Large intestine (tissue), 3 donors: ENCODE data around the gene HOXC10. TPM values are rescaled to one million over a fixed set of nuclear protein-coding genes. Genes with fewer than 3 reads are reported as not detected.

Source experiments
- DNase-seq, 2 donors: peaks; one replicate each; pipeline versions ENCODE4 v3.0.0 to v3.0.0-alpha.2; 2013
- H3K27ac ChIP-seq: one replicate; pipeline ENCODE4 v1.5.1; 2013; ENCODE audit warnings: low read length
- H3K27me3 ChIP-seq: 2 replicates; pipeline ENCODE4 v1.6.1; 2013; ENCODE audit warnings: low read length; ENCODE audit not compliant: control insufficient read depth, insufficient read depth
- H3K36me3 ChIP-seq: 2 replicates; pipeline ENCODE4 v1.6.1; 2013; ENCODE audit warnings: low read length; ENCODE audit not compliant: control insufficient read depth, insufficient read depth
- H3K4me1 ChIP-seq: one replicate; pipeline ENCODE4 v1.6.1; 2013; ENCODE audit warnings: low read length; ENCODE audit not compliant: control insufficient read depth, insufficient read depth
- H3K4me3 ChIP-seq: one replicate; pipeline ENCODE4 v1.5.1; 2013; ENCODE audit warnings: low read length
- H3K9me3 ChIP-seq: one replicate; pipeline ENCODE4 v1.6.1; 2013; ENCODE audit warnings: mild to moderate bottlenecking, low read depth, low read length, moderate library complexity; ENCODE audit not compliant: control insufficient read depth
- WGBS: methylation state at CpG from one replicate; pipeline ENCODE4 v1.1.5; 2013; ENCODE audit warnings: low lambda C conversion rate; ENCODE audit not compliant: insufficient coverage; 5-methylcytosine and 5-hydroxymethylcytosine counted together
- polyA plus RNA-seq: library from polyadenylated mRNA; unstranded; fragments of 120-200 nt; gene quantifications from one replicate; pipeline ENCODE4 v1.2.1, GENCODE V29; 2013

HOXC10 gene
- polyA plus RNA-seq, 1 donor = 0.19 TPM

GRCh38 chr12:54027442-54027786, 42.5 kb downstream of the HOXC10 start:
- DNase-seq = no peak
- Histone ChIP-seq H3K4me3 (no peak overlapping the region), H3K27me3 (peaks cover 62% of the 10 kb centered on the region), H3K9me3 (peaks cover 12% of the 10 kb centered on the region), H3K4me1 (peaks cover 57% of the 10 kb centered on the region), H3K36me3 (peaks cover 10% of the 10 kb centered on the region), H3K27ac (peak overlapping the region; percentile 58)
- 41% methylated on average over 2 of the region's 3 CpGs for WGBS

- Histone ChIP-seq H3K9me3 (peaks cover 14% of the 10 kb centered on the region), H3K4me3 (peak within 1 kb of the TSS; percentile 44), H3K36me3 (peaks cover 10% of the 10 kb centered on the region), H3K27me3 (peaks cover 65% of the 10 kb centered on the region), H3K27ac (peak within 1 kb of the TSS; percentile 58), H3K4me1 (peaks cover 57% of the 10 kb centered on the region)
- DNase-seq = peak in 1 of 2 donors; percentile 83
- no CpG with 5 or more reads among the region's 36 CpGs for WGBS
These were observed 43.6 kb downstream of the HOXC10 start, which contains the start of gene HOXC6 for GRCh38 chr12:54028314-54029201. Gene HOXC6, plus strand, starts transcription at chr12:54028440. Its CDS starts 82 bp downstream, at chr12:54028522.

DNA sequence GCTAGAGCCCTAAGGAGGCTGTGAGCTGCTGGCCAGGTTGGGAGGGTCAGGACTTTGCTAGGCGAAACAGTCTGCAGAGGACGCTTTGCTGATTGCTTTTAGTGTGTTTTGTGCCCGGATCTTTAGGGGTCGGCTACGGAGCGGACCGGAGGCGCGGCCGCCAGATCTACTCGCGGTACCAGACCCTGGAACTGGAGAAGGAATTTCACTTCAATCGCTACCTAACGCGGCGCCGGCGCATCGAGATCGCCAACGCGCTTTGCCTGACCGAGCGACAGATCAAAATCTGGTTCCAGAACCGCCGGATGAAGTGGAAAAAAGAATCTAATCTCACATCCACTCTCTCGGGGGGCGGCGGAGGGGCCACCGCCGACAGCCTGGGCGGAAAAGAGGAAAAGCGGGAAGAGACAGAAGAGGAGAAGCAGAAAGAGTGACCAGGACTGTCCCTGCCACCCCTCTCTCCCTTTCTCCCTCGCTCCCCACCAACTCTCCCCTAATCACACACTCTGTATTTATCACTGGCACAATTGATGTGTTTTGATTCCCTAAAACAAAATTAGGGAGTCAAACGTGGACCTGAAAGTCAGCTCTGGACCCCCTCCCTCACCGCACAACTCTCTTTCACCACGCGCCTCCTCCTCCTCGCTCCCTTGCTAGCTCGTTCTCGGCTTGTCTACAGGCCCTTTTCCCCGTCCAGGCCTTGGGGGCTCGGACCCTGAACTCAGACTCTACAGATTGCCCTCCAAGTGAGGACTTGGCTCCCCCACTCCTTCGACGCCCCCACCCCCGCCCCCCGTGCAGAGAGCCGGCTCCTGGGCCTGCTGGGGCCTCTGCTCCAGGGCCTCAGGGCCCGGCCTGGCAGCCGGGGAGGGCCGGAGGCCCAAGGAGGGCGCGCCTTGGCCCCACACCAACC, 44.8 kb downstream of the HOXC10 start:
- H3K36me3 ChIP-seq = peaks cover 10% of the 10 kb centered on the region
- H3K9me3 ChIP-seq = peaks cover 20% of the 10 kb centered on the region
- H3K4me1 ChIP-seq = peaks cover 63% of the 10 kb centered on the region
- H3K4me3 ChIP-seq = peak overlapping the region; percentile 44
- DNase-seq = no peak
- peaks cover 65% of the 10 kb centered on the region for H3K27me3 ChIP-seq
- H3K27ac ChIP-seq = peak overlapping the region; percentile 72
- WGBS = 100% methylated on average over 5 of the region's 53 CpGs

GRCh38 chr12:54030442-54030801, 45.5 kb downstream of the HOXC10 start:
- 68% methylated on average over 6 of the region's 7 CpGs for WGBS
- no peak for DNase-seq
- Histone ChIP-seq H3K9me3 (peaks cover 20% of the 10 kb centered on the region), H3K27me3 (peaks cover 66% of the 10 kb centered on the region), H3K4me3 (peak overlapping the region; percentile 44), H3K27ac (peak overlapping the region; percentile 72), H3K4me1 (peaks cover 57% of the 10 kb centered on the region), H3K36me3 (peaks cover 10% of the 10 kb centered on the region)

GRCh38 chr12:54030889-54031471, 46.0 kb downstream of the HOXC10 start:
- 80% methylated on average over 1 of the region's 46 CpGs for WGBS
- peak overlapping the region; percentile 72 for H3K27ac ChIP-seq
- no peak for DNase-seq
- peaks cover 10% of the 10 kb centered on the region for H3K36me3 ChIP-seq
- H3K4me3 ChIP-seq = peak overlapping the region; percentile 17
- H3K4me1 ChIP-seq = peaks cover 52% of the 10 kb centered on the region
- peaks cover 20% of the 10 kb centered on the region for H3K9me3 ChIP-seq
- peaks cover 67% of the 10 kb centered on the region for H3K27me3 ChIP-seq

DNA sequence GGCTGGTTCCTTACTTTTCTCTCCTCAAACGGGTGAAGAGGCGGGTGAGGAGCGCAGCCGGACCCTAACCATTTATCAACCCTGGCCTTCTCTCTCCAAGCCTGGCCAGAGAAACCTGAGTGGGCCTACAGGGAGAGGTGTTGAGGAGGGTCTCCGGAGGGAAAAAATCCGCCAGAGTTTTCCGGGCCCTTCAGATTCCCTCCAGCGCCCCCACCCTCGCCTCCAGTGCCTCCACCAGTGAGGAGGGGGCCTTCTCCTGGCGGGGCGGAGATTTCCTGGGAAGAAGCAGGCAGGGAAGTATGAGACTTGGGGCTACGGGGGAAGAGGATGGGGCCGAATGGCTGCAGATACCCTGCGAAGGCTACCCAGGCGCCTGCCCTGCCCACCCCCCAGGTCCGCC, 46.5 kb downstream of the HOXC10 start:
- DNase-seq = no peak
- Histone ChIP-seq H3K36me3 (peaks cover 10% of the 10 kb centered on the region), H3K27ac (peak overlapping the region; percentile 72), H3K27me3 (peaks cover 66% of the 10 kb centered on the region), H3K4me1 (peaks cover 47% of the 10 kb centered on the region), H3K9me3 (peaks cover 20% of the 10 kb centered on the region), H3K4me3 (no peak overlapping the region)
- no CpG with 5 or more reads among the region's 16 CpGs for WGBS

DNA sequence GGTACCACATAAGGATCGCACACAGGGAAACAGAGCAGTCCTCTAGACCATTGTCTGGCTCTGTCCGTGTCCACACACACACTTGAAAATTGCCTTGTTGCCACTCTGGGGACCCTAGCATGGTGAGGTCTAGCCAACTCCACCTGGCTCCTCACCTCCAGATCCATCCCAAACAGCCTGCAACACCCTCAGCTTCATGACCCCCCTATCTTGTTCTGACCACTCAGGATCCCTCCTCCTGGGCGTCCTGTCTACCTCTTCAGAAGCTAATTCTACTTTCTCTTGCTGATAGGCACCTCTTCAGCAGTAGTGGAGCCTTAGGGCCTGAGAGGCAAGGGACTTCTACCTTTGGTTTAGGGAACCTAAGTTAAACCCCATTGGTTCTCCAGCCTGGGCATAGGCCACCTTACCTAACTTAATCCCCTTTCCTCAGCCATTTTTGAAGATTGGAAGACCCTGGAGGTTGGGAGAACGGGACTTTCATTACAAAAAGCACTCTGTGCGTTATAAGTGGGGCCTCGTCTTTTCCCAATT, 47.2 kb downstream of the HOXC10 start:
- peaks cover 71% of the 10 kb centered on the region for H3K27me3 ChIP-seq
- peak overlapping the region; percentile 72 for H3K27ac ChIP-seq
- no peak for DNase-seq
- peaks cover 10% of the 10 kb centered on the region for H3K36me3 ChIP-seq
- H3K9me3 ChIP-seq = peaks cover 20% of the 10 kb centered on the region
- peaks cover 45% of the 10 kb centered on the region for H3K4me1 ChIP-seq
- H3K4me3 ChIP-seq = no peak overlapping the region
- WGBS = no CpG with 5 or more reads among the region's 6 CpGs

GRCh38 chr12:54032627-54033100, 47.7 kb downstream of the HOXC10 start, which contains the start of gene HOXC5:
Gene HOXC5, plus strand, starts transcription at chr12:54033050. Its CDS starts 73 bp downstream, at chr12:54033123.
- Histone ChIP-seq H3K4me1 (peaks cover 42% of the 10 kb centered on the region), H3K9me3 (peaks cover 20% of the 10 kb centered on the region), H3K27me3 (peaks cover 71% of the 10 kb centered on the region), H3K36me3 (peaks cover 10% of the 10 kb centered on the region), H3K4me3 (peak within 1 kb of the TSS; percentile 41), H3K27ac (peak within 1 kb of the TSS; percentile 72)
- no CpG with 5 or more reads among the region's 12 CpGs for WGBS
- peak; percentile 69 to 70 for DNase-seq

- Histone ChIP-seq H3K4me1 (peaks cover 41% of the 10 kb centered on the region), H3K27ac (peak overlapping the region; percentile 69), H3K27me3 (peaks cover 74% of the 10 kb centered on the region), H3K9me3 (peaks cover 20% of the 10 kb centered on the region), H3K36me3 (peaks cover 10% of the 10 kb centered on the region), H3K4me3 (peak overlapping the region; percentile 41)
- DNase-seq = peak in 1 of 2 donors; percentile 71
- 1% methylated on average over 7 of the region's 61 CpGs for WGBS
These were observed 48.4 kb downstream of the HOXC10 start for GRCh38 chr12:54033106-54033979.
